ENCODE measurements around the gene PEPD. TPM values are rescaled to one million over a fixed set of nuclear protein-coding genes. Genes with fewer than 3 reads are reported as not detected.

Gene PEPD
- total RNA-seq, 2 experiments from 2014 or later = 17.5 to 23.0 TPM

DNA sequence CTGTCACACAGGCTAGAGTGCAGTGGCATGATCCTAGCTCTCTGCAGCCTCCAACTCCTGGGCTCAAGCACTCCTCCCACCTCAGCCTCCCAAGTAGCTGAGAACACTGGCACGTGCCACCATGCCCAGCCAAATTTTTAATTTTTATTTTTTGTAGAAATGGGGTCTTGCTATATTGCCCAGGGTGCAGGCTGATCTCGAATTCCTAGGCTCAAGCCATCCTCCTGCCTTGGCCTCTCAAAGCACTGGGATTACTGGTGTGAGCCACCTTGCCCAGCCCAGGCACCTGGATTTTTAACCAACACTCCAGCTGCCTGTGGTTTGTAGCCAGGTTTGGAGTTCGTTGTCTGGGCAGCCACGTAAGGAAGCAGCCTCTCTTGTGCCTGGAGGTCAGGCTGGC, 9.3 kb upstream of the PEPD start:
- H3K4me1 Mint-ChIP-seq (ENCODE audit: low read depth) = no peaks in the 10 kb centered on the region
- H3K27me3 Mint-ChIP-seq = peaks cover 42% of the 10 kb centered on the region
- no peak overlapping the region for H3K27ac Mint-ChIP-seq
- TF ChIP-seq, protein P1, sequence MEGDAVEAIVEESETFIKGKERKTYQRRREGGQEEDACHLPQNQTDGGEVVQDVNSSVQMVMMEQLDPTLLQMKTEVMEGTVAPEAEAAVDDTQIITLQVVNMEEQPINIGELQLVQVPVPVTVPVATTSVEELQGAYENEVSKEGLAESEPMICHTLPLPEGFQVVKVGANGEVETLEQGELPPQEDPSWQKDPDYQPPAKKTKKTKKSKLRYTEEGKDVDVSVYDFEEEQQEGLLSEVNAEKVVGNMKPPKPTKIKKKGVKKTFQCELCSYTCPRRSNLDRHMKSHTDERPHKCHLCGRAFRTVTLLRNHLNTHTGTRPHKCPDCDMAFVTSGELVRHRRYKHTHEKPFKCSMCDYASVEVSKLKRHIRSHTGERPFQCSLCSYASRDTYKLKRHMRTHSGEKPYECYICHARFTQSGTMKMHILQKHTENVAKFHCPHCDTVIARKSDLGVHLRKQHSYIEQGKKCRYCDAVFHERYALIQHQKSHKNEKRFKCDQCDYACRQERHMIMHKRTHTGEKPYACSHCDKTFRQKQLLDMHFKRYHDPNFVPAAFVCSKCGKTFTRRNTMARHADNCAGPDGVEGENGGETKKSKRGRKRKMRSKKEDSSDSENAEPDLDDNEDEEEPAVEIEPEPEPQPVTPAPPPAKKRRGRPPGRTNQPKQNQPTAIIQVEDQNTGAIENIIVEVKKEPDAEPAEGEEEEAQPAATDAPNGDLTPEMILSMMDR (IDR thresholded peaks at IDR 0.05) = no peak
- ChIA-PET POLR2A (interaction anchor here (1.3 kb wide), 1 partner anchor 9 kb away, joined by 3 read pairs; the partner anchor contains the start of gene PEPD), CTCF (no interaction called here)
- intact Hi-C loops (cut with DNase I, micrococcal nuclease) = no loop called here
- ATAC-seq (ENCODE audit: poor library complexity) (no peak), DNase-seq (no peak)
- no peaks in the 10 kb centered on the region for H3K36me3 ChIP-seq (ENCODE audit: insufficient read depth, low read length)
- no peaks in the 10 kb centered on the region for H3K36me3 Mint-ChIP-seq (ENCODE audit: low read depth)
- H3K4me3 Mint-ChIP-seq = no peak overlapping the region
- no peak overlapping the region for H3K27ac ChIP-seq (ENCODE audit: low read depth in 1 of 2, low read length in 2 of 2)
- H3K9me3 Mint-ChIP-seq = no peaks in the 10 kb centered on the region
- no peaks in the 10 kb centered on the region for H3K9me3 ChIP-seq (ENCODE audit: control insufficient read depth in 1 of 2, insufficient read depth in 1 of 2, low read length in 2 of 2)
- H3K4me1 ChIP-seq (ENCODE audit: insufficient read depth, low read length) = no peaks in the 10 kb centered on the region
- no peak overlapping the region for H3K4me3 ChIP-seq (ENCODE audit: low read length)
- peaks cover 0 to 6% of the 10 kb centered on the region in 2 experiments for H3K27me3 ChIP-seq (ENCODE audit: control insufficient read depth in 1 of 2, insufficient read depth in 2 of 2, low read length in 2 of 2)

DNA sequence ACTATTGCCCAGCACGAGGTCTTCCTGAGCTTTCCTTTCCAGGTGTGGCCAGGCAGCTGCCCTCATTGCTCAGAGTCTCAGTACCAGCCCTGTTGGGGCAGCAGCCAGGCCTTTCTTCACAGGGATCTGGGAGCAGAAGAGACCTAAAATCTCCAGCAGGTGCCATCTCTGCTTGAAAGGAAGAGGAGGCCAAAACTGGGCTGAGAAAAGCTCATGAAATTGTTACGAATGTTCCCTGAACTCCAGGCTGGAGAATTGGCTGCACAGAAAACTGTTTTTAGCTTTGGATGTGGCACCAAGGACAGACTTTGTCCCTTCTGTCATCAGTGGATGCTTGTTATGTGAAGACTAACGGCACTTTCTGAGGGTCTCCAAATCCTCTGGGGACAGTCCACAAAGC, 8.7 kb upstream of the PEPD start:
- Histone ChIP-seq H3K36me3 (ENCODE audit: insufficient read depth, low read length) (no peaks in the 10 kb centered on the region), H3K27ac (ENCODE audit: low read depth in 1 of 2, low read length in 2 of 2) (no peak overlapping the region), H3K27me3 (ENCODE audit: control insufficient read depth in 1 of 2, insufficient read depth in 2 of 2, low read length in 2 of 2) (peaks cover 0 to 6% of the 10 kb centered on the region in 2 experiments), H3K9me3 (ENCODE audit: control insufficient read depth in 1 of 2, insufficient read depth in 1 of 2, low read length in 2 of 2) (no peaks in the 10 kb centered on the region), H3K4me1 (ENCODE audit: insufficient read depth, low read length) (no peaks in the 10 kb centered on the region), H3K4me3 (ENCODE audit: low read length) (no peak overlapping the region)
- Mint-ChIP-seq H3K27me3 (peaks cover 40% of the 10 kb centered on the region), H3K4me1 (ENCODE audit: low read depth) (no peaks in the 10 kb centered on the region), H3K4me3 (no peak overlapping the region), H3K27ac (no peak overlapping the region), H3K36me3 (ENCODE audit: low read depth) (no peaks in the 10 kb centered on the region), H3K9me3 (no peaks in the 10 kb centered on the region)
- ChIA-PET CTCF (no interaction called here), POLR2A (interaction anchor here (1.3 kb wide), 1 partner anchor 9 kb away, joined by 3 read pairs; the partner anchor contains the start of gene PEPD)
- intact Hi-C loops (cut with DNase I, micrococcal nuclease) = no loop called here
- TF ChIP-seq, protein P1 (IDR thresholded peaks at IDR 0.05) = no peak
- ATAC-seq (ENCODE audit: poor library complexity) = no peak
- no peak for DNase-seq

DNA sequence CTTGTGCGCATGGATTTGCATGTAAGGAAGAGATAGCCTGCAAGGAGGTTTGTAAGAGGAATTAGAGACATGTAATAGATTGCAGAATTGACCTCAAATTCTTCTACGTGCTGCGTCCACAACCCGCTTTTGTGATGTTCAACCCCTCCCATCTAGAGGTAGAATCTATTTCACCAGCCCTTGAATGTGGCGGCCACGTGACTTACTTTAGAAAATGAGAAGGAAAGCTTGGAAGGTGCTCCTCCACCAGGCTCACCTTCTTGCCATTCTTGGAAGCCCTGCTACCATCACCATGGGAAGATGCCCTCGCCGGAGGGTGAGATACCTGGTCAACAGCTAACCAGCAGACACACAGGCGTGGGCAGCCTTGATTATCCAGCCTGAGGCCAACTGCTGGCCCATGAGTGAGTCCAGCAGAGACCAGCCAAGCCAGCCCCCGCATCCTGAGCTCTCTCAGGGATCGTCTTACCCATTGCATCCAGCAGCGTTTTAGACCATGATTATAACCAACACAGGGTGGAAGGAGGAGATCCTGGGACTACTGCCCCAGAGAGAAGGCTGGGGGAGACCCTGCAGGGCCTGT, 7.6 kb upstream of the PEPD start:
- no peaks in the 10 kb centered on the region for H3K4me1 ChIP-seq (ENCODE audit: insufficient read depth, low read length)
- intact Hi-C loops (cut with DNase I, micrococcal nuclease) = loop anchor here in 1 of 2 experiments (10.0 kb wide), 2 partner anchors 554 to 606 kb away; partner anchors contain the start of genes CEP89 and FAAP24
- CTCF ChIA-PET = no interaction called here
- DNase-seq = no peak
- no peaks in the 10 kb centered on the region for H3K4me1 Mint-ChIP-seq (ENCODE audit: low read depth)
- no peak overlapping the region for H3K27ac Mint-ChIP-seq
- H3K27ac ChIP-seq (ENCODE audit: low read depth in 1 of 2, low read length in 2 of 2) = no peak overlapping the region
- H3K27me3 Mint-ChIP-seq = peaks cover 35% of the 10 kb centered on the region
- no peak overlapping the region for H3K4me3 Mint-ChIP-seq
- H3K36me3 ChIP-seq (ENCODE audit: insufficient read depth, low read length) = no peaks in the 10 kb centered on the region
- no peaks in the 10 kb centered on the region for H3K9me3 ChIP-seq (ENCODE audit: control insufficient read depth in 1 of 2, insufficient read depth in 1 of 2, low read length in 2 of 2)
- TF ChIP-seq, protein P1 (IDR thresholded peaks at IDR 0.05) = no peak
- H3K9me3 Mint-ChIP-seq = no peaks in the 10 kb centered on the region
- H3K36me3 Mint-ChIP-seq (ENCODE audit: low read depth) = no peaks in the 10 kb centered on the region
- no peak overlapping the region for H3K4me3 ChIP-seq (ENCODE audit: low read length)
- POLR2A ChIA-PET = no interaction called here
- peaks cover 0 to 6% of the 10 kb centered on the region in 2 experiments for H3K27me3 ChIP-seq (ENCODE audit: control insufficient read depth in 1 of 2, insufficient read depth in 2 of 2, low read length in 2 of 2)
- ATAC-seq (ENCODE audit: poor library complexity) = no peak

All from CD4-positive, alpha-beta T cell (primary cell).